Psoas muscle (tissue), 8 donors: ENCODE measurements around the gene DNAJB8. TPM values are rescaled to one million over a fixed set of nuclear protein-coding genes. Genes with fewer than 3 reads are reported as not detected.
A peak's percentile ranks its signal among the peaks of the same experiment; 100 is the strongest.

Source experiments
- ATAC-seq, 4 donors: fragments of 200-7000 bp; cut with Tn5 transposase; one replicate each; pipeline ENCODE4 v1.9.1; 2020; ENCODE audit warnings: moderate library complexity in 3 of 4, mild to moderate bottlenecking in 2 of 4
- DNase-seq, 2 donors: peaks; one replicate each; pipeline ENCODE4 v3.0.0-alpha.2; 2020
- H3K27ac ChIP-seq: fragments of 200-600 bp; one replicate; pipeline ENCODE4 v1.8.0; 2022
- H3K27me3 ChIP-seq, 3 donors: fragments of 200-600 bp in 1 of 3; one replicate each; pipeline versions ENCODE4 v1.6.1 to v1.8.0; 2013 to 2022; ENCODE audit warnings: low read length in 2 of 3, mild to moderate bottlenecking in 2 of 3, moderate library complexity in 1 of 3; ENCODE audit not compliant: insufficient read depth in 3 of 3
- H3K36me3 ChIP-seq, 2 donors: fragments of 200-600 bp in 1 of 2; one replicate each; pipeline versions ENCODE4 v1.6.1 to v1.8.0; 2013 to 2022; ENCODE audit warnings: low read depth in 1 of 2, mild to moderate bottlenecking in 1 of 2, moderate library complexity in 1 of 2; ENCODE audit not compliant: insufficient read depth in 1 of 2
- H3K4me1 ChIP-seq: fragments of 200-600 bp; one replicate; pipeline ENCODE4 v1.8.0; 2022
- H3K4me3 ChIP-seq: fragments of 200-600 bp; one replicate; pipeline ENCODE4 v1.8.0; 2022; ENCODE audit warnings: mild to moderate bottlenecking
- H3K9me3 ChIP-seq: fragments of 200-600 bp; one replicate; pipeline ENCODE4 v1.8.0; 2022
- WGBS, 3 donors: extraction: QIAGEN DNeasy Blood & Tissue Kit; methylation state at CpG; one replicate each; pipeline versions ENCODE4 v1.1.6 to v1.1.7; 2013; 5-methylcytosine and 5-hydroxymethylcytosine counted together
- intact Hi-C, 2 donors: fragments of 100-400 bp; cut with DNase I; formaldehyde crosslinking; loops; one replicate each; pipeline versions ENCODE4 v1.11.0 to v1.14.2; 2022
- polyA plus RNA-seq, 3 donors: library from polyadenylated mRNA; stranded (reverse); fragments of 200-250 nt; gene quantifications; one replicate each; pipeline ENCODE4 v1.2.3, GENCODE V29; 2013
- total RNA-seq, 4 donors: library from RNA; stranded (reverse); fragmentation: NEBNext Ultra II Directional in 2 of 4; extraction: Animal tissue kit (Norgen Biotek cat#: 25700) in 2 of 4; gene quantifications; one replicate each; pipeline versions ENCODE4 v1.2.1 to v1.2.4, GENCODE V29; 2021 to 2023
- TF ChIP-seq, protein P1 (sequence below): fragments of 200-600 bp; IDR thresholded peaks from one replicate; pipeline ENCODE4 v1.8.0; 2022; ENCODE audit warnings: antibody characterized with exemption
- donor health status: healthy with polysubstance abuse.
- donor health status: DM: no; HTN: no; CAD: no; lungs with moderate emphysema.
- donor health status: Bipolar disorder and iron deficiency.
- donor health status: healthy.
- donor health status: DM: yes; HTN: yes; CAD: no.
- donor health status: DM: no; HTN: no; CAD: no.
- donor health status: DM: no; HTN: no; CAD: no.
- donor health status: DM: yes; HTN: yes; CAD: no.

Gene DNAJB8
- total and polyA plus RNA-seq, 7 donors = not detected

DNA sequence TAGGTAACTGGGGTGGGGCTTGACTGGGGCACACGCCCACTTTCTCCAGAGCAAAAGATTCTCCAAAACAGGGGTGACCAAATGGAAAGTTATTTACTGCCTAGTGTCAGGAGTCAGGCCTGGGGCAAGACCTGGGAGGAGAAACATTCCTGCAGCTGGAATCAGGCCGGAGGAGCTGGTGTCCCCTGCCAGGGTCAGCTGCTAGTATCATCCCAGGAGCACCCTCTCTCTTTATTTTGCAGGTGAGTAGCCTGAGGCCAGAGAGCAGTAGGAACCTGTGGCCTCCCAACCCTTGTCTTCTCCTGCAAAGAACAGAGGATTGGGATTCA lies 32.9 kb downstream of the DNAJB8 start:
- Histone ChIP-seq H3K4me1 (peaks cover 6% of the 10 kb centered on the region), H3K27me3 (peaks cover 0 to 29% (median 15%) of the 10 kb centered on the region in 3 donors), H3K4me3 (no peak overlapping the region), H3K27ac (no peak overlapping the region), H3K9me3 (no peaks in the 10 kb centered on the region), H3K36me3 (no peaks in the 10 kb centered on the region)
- TF ChIP-seq, protein P1, sequence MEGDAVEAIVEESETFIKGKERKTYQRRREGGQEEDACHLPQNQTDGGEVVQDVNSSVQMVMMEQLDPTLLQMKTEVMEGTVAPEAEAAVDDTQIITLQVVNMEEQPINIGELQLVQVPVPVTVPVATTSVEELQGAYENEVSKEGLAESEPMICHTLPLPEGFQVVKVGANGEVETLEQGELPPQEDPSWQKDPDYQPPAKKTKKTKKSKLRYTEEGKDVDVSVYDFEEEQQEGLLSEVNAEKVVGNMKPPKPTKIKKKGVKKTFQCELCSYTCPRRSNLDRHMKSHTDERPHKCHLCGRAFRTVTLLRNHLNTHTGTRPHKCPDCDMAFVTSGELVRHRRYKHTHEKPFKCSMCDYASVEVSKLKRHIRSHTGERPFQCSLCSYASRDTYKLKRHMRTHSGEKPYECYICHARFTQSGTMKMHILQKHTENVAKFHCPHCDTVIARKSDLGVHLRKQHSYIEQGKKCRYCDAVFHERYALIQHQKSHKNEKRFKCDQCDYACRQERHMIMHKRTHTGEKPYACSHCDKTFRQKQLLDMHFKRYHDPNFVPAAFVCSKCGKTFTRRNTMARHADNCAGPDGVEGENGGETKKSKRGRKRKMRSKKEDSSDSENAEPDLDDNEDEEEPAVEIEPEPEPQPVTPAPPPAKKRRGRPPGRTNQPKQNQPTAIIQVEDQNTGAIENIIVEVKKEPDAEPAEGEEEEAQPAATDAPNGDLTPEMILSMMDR = no peak
- ATAC-seq (no peak), DNase-seq (no peak)
- intact Hi-C loops = no loop called here
- 56 to 65% (median 57%) methylated on average over 2 of the region's 2 CpGs for WGBS, 3 donors

DNA sequence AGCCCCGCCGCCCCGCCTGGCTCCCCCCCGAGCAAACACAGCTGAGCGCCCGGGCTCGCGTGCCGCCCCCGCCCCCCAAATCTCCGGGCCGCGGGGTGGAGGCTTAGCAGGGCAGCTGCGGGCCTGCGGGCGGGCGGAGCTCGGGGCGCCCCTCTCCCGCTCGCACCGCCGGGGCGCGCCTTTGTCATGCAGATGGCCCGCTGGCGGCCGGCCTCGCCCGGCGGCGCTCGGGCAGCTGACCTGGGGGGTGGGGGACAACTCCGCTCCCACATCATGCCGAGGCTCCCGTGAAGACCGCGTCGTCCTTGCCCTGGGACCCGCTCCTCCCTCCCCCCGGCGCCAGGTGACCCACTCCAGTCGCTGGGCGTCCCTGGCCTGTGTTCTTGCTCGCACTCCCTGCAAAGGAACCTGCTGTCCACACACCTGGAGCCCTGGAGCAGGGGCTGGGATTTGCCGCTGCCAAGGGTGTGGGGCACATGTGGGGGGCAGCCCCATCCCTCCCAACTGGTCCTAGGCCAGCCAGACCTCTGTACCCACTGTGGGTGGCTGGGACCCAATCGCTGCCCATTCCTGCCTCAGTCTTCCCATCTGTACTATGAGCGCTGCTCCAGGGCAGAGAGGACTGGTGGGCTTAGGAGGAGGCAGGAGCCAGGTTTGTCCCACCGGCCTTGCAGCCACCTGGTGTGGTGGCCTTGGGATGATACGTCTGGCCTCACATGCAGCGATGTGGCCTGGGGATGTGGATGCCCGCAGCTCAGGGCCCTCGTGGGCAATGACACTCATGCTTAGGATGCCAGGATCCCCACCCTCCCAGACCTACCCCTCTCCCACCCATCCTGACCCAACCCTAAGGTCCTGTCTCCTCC lies 33.5 kb downstream of the DNAJB8 start:
- H3K27ac ChIP-seq = no peak overlapping the region
- peak overlapping the region; percentile 56 for H3K4me3 ChIP-seq
- H3K36me3 ChIP-seq = no peaks in the 10 kb centered on the region
- WGBS, 3 donors = 14 to 26% (median 22%) methylated on average over 25 to 51 of the region's 53 CpGs
- peaks cover 0 to 29% (median 15%) of the 10 kb centered on the region in 3 donors for H3K27me3 ChIP-seq
- intact Hi-C loops = no loop called here
- no peaks in the 10 kb centered on the region for H3K9me3 ChIP-seq
- DNase-seq (peak in 1 of 2 donors; percentile 47), ATAC-seq (no peak)
- TF ChIP-seq, protein P1 = no peak
- peaks cover 6% of the 10 kb centered on the region for H3K4me1 ChIP-seq

DNA sequence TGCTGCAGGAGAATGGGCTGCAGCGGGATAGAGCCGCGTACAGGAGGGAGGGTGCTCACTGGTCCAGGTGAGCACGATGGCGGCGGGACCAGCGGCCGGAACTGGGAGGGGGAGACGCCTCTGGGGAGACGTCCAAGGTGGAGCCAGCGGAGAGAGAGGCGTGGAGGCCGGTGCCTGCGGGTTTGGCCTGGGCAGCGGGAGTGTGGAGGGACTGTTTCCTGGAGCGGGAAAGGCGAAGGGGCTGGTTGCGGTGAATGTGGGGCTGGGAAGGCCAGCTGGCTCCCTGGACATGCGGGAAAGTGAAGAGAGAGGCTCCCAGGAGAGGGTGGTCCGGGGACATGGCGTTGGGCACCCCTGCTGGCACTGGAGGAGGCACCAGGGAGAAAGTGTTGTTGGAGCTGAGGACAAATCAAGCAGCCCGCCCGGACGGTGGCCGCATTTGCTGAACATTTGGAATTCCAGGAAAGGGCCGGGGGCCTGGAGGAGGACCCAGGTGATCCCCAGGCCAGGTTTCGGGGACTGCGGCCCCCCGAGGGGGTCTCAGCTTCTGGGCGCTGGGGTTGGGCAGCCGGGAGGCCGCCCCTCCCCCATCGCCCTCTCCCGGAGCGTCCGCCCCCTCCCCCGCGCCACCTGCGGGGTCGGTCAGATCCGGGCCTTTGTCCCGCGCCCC lies 34.3 kb downstream of the DNAJB8 start:
- ATAC-seq = no peak

DNA sequence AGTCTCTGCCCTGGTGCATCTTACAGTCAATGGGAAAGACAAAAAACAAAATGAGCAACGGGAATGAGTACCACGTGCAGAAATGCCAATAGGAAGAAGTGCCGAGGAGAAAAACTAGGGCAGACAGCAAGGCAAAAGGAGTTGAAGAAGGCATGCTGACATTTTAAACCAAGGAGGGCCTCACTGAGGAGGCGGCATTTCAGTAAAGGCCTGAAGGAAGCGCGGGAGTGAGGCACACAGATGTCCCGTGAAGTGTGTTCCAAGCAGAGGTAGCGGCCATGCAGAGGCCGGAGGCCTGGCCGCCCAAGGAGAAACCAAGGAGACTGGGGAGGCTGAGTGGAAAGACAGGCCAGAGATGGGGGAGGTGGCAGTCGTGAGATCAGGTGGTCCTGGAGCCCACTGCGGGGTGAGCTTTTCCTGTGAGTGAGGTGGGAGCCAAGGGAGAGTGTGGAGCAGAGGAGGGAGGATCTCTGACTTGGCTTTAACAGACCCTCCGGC lies 34.8 kb downstream of the DNAJB8 start:
- Histone ChIP-seq H3K9me3 (no peaks in the 10 kb centered on the region), H3K36me3 (no peaks in the 10 kb centered on the region), H3K27me3 (peaks cover 0 to 29% (median 15%) of the 10 kb centered on the region in 3 donors), H3K4me3 (no peak overlapping the region), H3K4me1 (peaks cover 6% of the 10 kb centered on the region), H3K27ac (no peak overlapping the region)
- intact Hi-C loops = no loop called here
- ATAC-seq (no peak), DNase-seq (no peak)
- TF ChIP-seq, protein P1 = no peak
- 67 to 77% (median 72%) methylated on average over 13 of the region's 13 CpGs for WGBS, 3 donors

More for the DNA sequence above, 34.3 kb downstream of the DNAJB8 start:
- Histone ChIP-seq H3K4me1 (peaks cover 6% of the 10 kb centered on the region), H3K9me3 (no peaks in the 10 kb centered on the region), H3K27me3 (peaks cover 0 to 29% (median 15%) of the 10 kb centered on the region in 3 donors), H3K36me3 (no peaks in the 10 kb centered on the region), H3K27ac (no peak overlapping the region), H3K4me3 (peak overlapping the region; percentile 56)
- intact Hi-C loops = no loop called here
- TF ChIP-seq, protein P1 = no peak
- peak in 1 of 2 donors; percentile 47 for DNase-seq
- 18 to 29% (median 28%) methylated on average over 27 to 43 of the region's 43 CpGs for WGBS, 3 donors
